ENCODE measurements around the gene MED12L.

DNA sequence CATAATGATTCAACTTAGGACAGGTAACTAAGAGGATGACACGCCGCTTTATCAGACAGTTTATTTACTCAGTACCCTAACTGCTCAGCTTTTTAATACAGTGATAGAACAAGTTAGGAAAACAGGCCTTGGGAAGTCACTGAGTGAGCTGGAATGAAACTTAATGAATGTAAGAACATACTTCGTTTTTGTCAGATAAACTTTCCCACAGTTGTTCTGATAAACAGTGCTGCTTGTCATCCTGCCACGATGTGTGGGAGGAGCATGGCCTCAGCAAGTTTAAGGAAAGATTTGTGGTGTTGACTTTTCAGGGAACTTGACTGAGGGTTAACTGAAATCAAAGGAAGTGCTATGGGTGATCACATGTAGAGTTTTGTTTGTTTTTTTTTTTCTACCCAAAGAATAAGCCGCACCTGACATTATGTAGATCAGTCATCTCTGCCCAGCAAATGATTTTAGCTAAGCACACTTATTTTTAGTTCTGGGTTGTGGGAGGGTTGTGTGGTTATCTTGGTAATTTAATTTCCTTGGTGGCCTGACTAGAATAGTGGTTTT is 198.5 kb downstream of the MED12L start:
- TF ChIP-seq POLR2AphosphoS5 (IDR thresholded peaks at IDR 0.05; ENCODE audit: low read depth, low read length) (no peak), CEBPB (IDR thresholded peaks at IDR 0.05; ENCODE audit: low read depth) (no peak), ZNF274 (IDR thresholded peaks at IDR 0.05; ENCODE audit: low read depth, low read length) (no peak), SRF (IDR thresholded peaks at IDR 0.05; ENCODE audit: low read depth) (no peak)
- TF ChIP-seq, protein P1, sequence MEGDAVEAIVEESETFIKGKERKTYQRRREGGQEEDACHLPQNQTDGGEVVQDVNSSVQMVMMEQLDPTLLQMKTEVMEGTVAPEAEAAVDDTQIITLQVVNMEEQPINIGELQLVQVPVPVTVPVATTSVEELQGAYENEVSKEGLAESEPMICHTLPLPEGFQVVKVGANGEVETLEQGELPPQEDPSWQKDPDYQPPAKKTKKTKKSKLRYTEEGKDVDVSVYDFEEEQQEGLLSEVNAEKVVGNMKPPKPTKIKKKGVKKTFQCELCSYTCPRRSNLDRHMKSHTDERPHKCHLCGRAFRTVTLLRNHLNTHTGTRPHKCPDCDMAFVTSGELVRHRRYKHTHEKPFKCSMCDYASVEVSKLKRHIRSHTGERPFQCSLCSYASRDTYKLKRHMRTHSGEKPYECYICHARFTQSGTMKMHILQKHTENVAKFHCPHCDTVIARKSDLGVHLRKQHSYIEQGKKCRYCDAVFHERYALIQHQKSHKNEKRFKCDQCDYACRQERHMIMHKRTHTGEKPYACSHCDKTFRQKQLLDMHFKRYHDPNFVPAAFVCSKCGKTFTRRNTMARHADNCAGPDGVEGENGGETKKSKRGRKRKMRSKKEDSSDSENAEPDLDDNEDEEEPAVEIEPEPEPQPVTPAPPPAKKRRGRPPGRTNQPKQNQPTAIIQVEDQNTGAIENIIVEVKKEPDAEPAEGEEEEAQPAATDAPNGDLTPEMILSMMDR (IDR thresholded peaks at IDR 0.05 in 2 of 3, conservative IDR thresholded peaks at IDR 0.05 in 1 of 3; ENCODE audit: borderline replicate concordance in 1 of 3, insufficient read depth in 1 of 3, low read depth in 2 of 3, low read length in 2 of 3), result no peak
